Stomach (tissue), 4 donors: ENCODE results near the gene LGALS12.

Source experiments
- CTCF ChIP-seq, 7 experiments: fragments of 450-650 bp in 4 of 7; fragments of 200-600 bp in 3 of 7; sonication (generic) in 3 of 7; IDR thresholded peaks; one replicate each; pipeline ENCODE4 v1.5.1; 2016 to 2019; ENCODE audit warnings: antibody characterized with exemption in 7 of 7, control low read depth in 2 of 7, mild to moderate bottlenecking in 1 of 7
- POLR2A ChIP-seq, 4 donors: fragments of 450-650 bp; IDR thresholded peaks; one replicate each; pipeline ENCODE4 v1.6.1; 2016; ENCODE audit warnings: antibody characterized with exemption in 4 of 4, control low read depth in 2 of 4, mild to moderate bottlenecking in 1 of 4, moderate library complexity in 1 of 4
- POLR2AphosphoS5 ChIP-seq, 3 donors: sonication (generic); formaldehyde crosslinking; IDR thresholded peaks; one replicate each; pipeline ENCODE4 v1.6.1; 2016; ENCODE audit warnings: antibody characterized with exemption in 3 of 3

GRCh38 chr11:63532117-63532516 lies 26.2 kb downstream of the LGALS12 start:
- no peak for TF ChIP-seq CTCF (IDR thresholded peaks at IDR 0.05)
- TF ChIP-seq POLR2A (IDR thresholded peaks at IDR 0.05) = no peak
- TF ChIP-seq POLR2AphosphoS5 (IDR thresholded peaks at IDR 0.05) = no peak
